Naive thymus-derived CD4-positive, alpha-beta T cell (primary cell): ENCODE measurements around the gene DGKI. TPM values are rescaled to one million over a fixed set of nuclear protein-coding genes. Genes with fewer than 3 reads are reported as not detected.

ENCODE experiments used
- ATAC-seq: fragments of 150-1000 bp; cut with Tn5 transposase; 2 replicates; pipeline ENCODE4 v1.10.0; 2021; ENCODE audit warnings: mild to moderate bottlenecking, moderate library complexity
- CTCF ChIA-PET: fragments of 350-600 bp; sonication (Branson Sonifier 250); formaldehyde crosslinking; loops from one replicate; lab custom pipeline; 2021; ENCODE audit warnings: antibody characterized with exemption; lab: Charles Lee
- POLR2A ChIA-PET: fragments of 350-600 bp; sonication (Branson Sonifier 250); formaldehyde crosslinking; loops from one replicate; lab custom pipeline; 2021; ENCODE audit warnings: antibody characterized with exemption, inconsistent platforms; lab: Charles Lee
- DNase-seq, 9 donors: peaks; one replicate each; pipeline versions ENCODE4 v3.0.0 to v3.0.0-alpha.2; 2020 to 2022; ENCODE audit warnings: mixed read lengths in 1 of 9
- H3K27ac ChIP-seq: one replicate; pipeline ENCODE4 v1.7.0; 2013; ENCODE audit warnings: mild to moderate bottlenecking, low read depth, low read length, moderate library complexity
- H3K27me3 ChIP-seq, 2 donors: one replicate each; pipeline ENCODE4 v1.7.0; 2013; ENCODE audit warnings: low read length in 2 of 2, mild to moderate bottlenecking in 2 of 2, moderate library complexity in 2 of 2; ENCODE audit not compliant: control insufficient read depth in 2 of 2, insufficient read depth in 2 of 2
- H3K36me3 ChIP-seq, 3 experiments: 1 replicate in 2 of 3; 2 replicates in 1 of 3; pipeline ENCODE4 v1.7.0; 2013; ENCODE audit warnings: low read length in 3 of 3, mild to moderate bottlenecking in 3 of 3, moderate library complexity in 1 of 3; ENCODE audit not compliant: insufficient read depth in 3 of 3, control insufficient read depth in 2 of 3
- H3K4me1 ChIP-seq, 2 donors: one replicate each; pipeline ENCODE4 v1.7.0; 2013; ENCODE audit warnings: low read length in 2 of 2, mild to moderate bottlenecking in 2 of 2, moderate library complexity in 1 of 2; ENCODE audit not compliant: control insufficient read depth in 2 of 2, insufficient read depth in 2 of 2
- H3K4me3 ChIP-seq: 2 replicates; pipeline ENCODE4 v1.7.0; 2013; ENCODE audit warnings: mild to moderate bottlenecking, low read length
- H3K9me3 ChIP-seq, 3 experiments: 1 replicate in 2 of 3; 2 replicates in 1 of 3; pipeline ENCODE4 v1.7.0; 2013; ENCODE audit warnings: low read length in 3 of 3; ENCODE audit not compliant: control insufficient read depth in 2 of 3
- H3K27ac Mint-ChIP-seq, 9 donors: one replicate each; pipeline ENCODE4 v1.8.0; 2020 to 2022; ENCODE audit warnings: mixed read lengths in 9 of 9, mild to moderate bottlenecking in 8 of 9, moderate library complexity in 5 of 9, inconsistent platforms in 2 of 9
- H3K27me3 Mint-ChIP-seq, 5 donors: one replicate each; pipeline ENCODE4 v1.8.0; 2021 to 2022; ENCODE audit warnings: mixed read lengths in 5 of 5, mild to moderate bottlenecking in 1 of 5
- H3K36me3 Mint-ChIP-seq, 5 donors: one replicate each; pipeline ENCODE4 v1.8.0; 2020 to 2022; ENCODE audit warnings: mixed read lengths in 5 of 5, mild to moderate bottlenecking in 3 of 5, inconsistent platforms in 1 of 5
- H3K4me1 Mint-ChIP-seq, 7 donors: one replicate each; pipeline ENCODE4 v1.8.0; 2020 to 2022; ENCODE audit warnings: mixed read lengths in 7 of 7, mild to moderate bottlenecking in 3 of 7, inconsistent platforms in 1 of 7
- H3K4me3 Mint-ChIP-seq, 10 donors: one replicate each; pipeline ENCODE4 v1.8.0; 2020 to 2022; ENCODE audit warnings: mild to moderate bottlenecking in 10 of 10, mixed read lengths in 10 of 10, moderate library complexity in 6 of 10, inconsistent platforms in 2 of 10
- H3K9me3 Mint-ChIP-seq, 11 donors: one replicate each; pipeline ENCODE4 v1.8.0; 2020 to 2022; ENCODE audit warnings: mixed read lengths in 11 of 11, mild to moderate bottlenecking in 4 of 11, inconsistent platforms in 1 of 11, moderate library complexity in 1 of 11
- intact Hi-C, 2 donors: fragments of 100-400 bp; cut with micrococcal nuclease; formaldehyde crosslinking; loops; one replicate each; pipeline ENCODE4 v1.15.1; 2023
- polyA plus RNA-seq, 2 donors: library from polyadenylated mRNA; unstranded; fragments of 300-500 nt; fragmentation: Illumina TruSeq; gene quantifications; one replicate each; pipeline ENCODE4 v1.2.3, GENCODE V29; 2021
- total RNA-seq, 6 experiments: library from RNA in 5 of 6; stranded (reverse) in 5 of 6; gene quantifications; 1 replicate in 5 of 6; 2 replicates in 1 of 6; pipeline ENCODE4 v1.2.3 and lab custom pipeline; 2021 to 2026

The DGKI gene
- total and polyA plus RNA-seq, 7 experiments from 2014 or later, result 1.3 TPM; not detected in 6

GRCh38 chr7:137597856-137598255 lies 248.9 kb downstream of the DGKI start:
- Histone ChIP-seq H3K36me3 (no peaks in the 10 kb centered on the region), H3K27ac (no peak overlapping the region), H3K9me3 (no peaks in the 10 kb centered on the region), H3K4me3 (no peak overlapping the region), H3K4me1 (no peaks in the 10 kb centered on the region), H3K27me3 (peaks cover 0 to 3% of the 10 kb centered on the region in 2 donors)
- ATAC-seq (no peak), DNase-seq (no peak)
- Mint-ChIP-seq H3K4me3 (no peak overlapping the region), H3K36me3 (no peaks in the 10 kb centered on the region), H3K9me3 (no peaks in the 10 kb centered on the region), H3K27ac (no peak overlapping the region), H3K27me3 (peaks cover 0 to 18% (median 9%) of the 10 kb centered on the region in 5 donors), H3K4me1 (no peaks in the 10 kb centered on the region)
- POLR2A ChIA-PET, result no interaction called here
- intact Hi-C loops, result no loop called here
- CTCF ChIA-PET, result no interaction called here

- no peaks in the 10 kb centered on the region for H3K4me1 Mint-ChIP-seq
- H3K9me3 Mint-ChIP-seq, result no peaks in the 10 kb centered on the region
- no peak overlapping the region for H3K27ac Mint-ChIP-seq
- Histone ChIP-seq H3K36me3 (no peaks in the 10 kb centered on the region), H3K4me3 (no peak overlapping the region), H3K4me1 (no peaks in the 10 kb centered on the region), H3K27me3 (no peaks in the 10 kb centered on the region), H3K27ac (no peak overlapping the region), H3K9me3 (no peaks in the 10 kb centered on the region)
- peaks cover 0 to 31% (median 13%) of the 10 kb centered on the region in 5 donors for H3K27me3 Mint-ChIP-seq
- no peak for ATAC-seq
- no peak overlapping the region for H3K4me3 Mint-ChIP-seq
- intact Hi-C loops, result no loop called here
- no peak for DNase-seq
- CTCF ChIA-PET, result no interaction called here
- H3K36me3 Mint-ChIP-seq, result no peaks in the 10 kb centered on the region
- POLR2A ChIA-PET, result no interaction called here
These were observed 253.6 kb downstream of the DGKI start for GRCh38 chr7:137593115-137593711.

- H3K36me3 Mint-ChIP-seq, result no peaks in the 10 kb centered on the region
- H3K27me3 Mint-ChIP-seq, result peaks cover 0 to 23% (median 12%) of the 10 kb centered on the region in 5 donors
- no peak overlapping the region for H3K27ac Mint-ChIP-seq
- no peaks in the 10 kb centered on the region for H3K9me3 Mint-ChIP-seq
- H3K4me3 ChIP-seq, result no peak overlapping the region
- ChIA-PET CTCF (no interaction called here), POLR2A (no interaction called here)
- H3K4me3 Mint-ChIP-seq, result no peak overlapping the region
- H3K4me1 Mint-ChIP-seq, result no peaks in the 10 kb centered on the region
- no peak for DNase-seq
- intact Hi-C loops, result no loop called here
- H3K27me3 ChIP-seq, result no peaks in the 10 kb centered on the region
- H3K4me1 ChIP-seq, result no peaks in the 10 kb centered on the region
- H3K36me3 ChIP-seq, result no peaks in the 10 kb centered on the region
- H3K27ac ChIP-seq, result no peak overlapping the region
- no peak for ATAC-seq
- no peaks in the 10 kb centered on the region for H3K9me3 ChIP-seq
These were observed 254.4 kb downstream of the DGKI start for GRCh38 chr7:137592232-137592896.

GRCh38 chr7:137591421-137591837 lies 255.3 kb downstream of the DGKI start:
- ChIA-PET CTCF (no interaction called here), POLR2A (interaction anchor here (0.8 kb wide), 1 partner anchor 43 kb away, joined by 3 read pairs; no protein-coding TSS in a partner anchor)
- no peaks in the 10 kb centered on the region for H3K4me1 ChIP-seq
- no peak overlapping the region for H3K27ac ChIP-seq
- H3K4me3 Mint-ChIP-seq, result no peak overlapping the region
- DNase-seq (no peak), ATAC-seq (no peak)
- H3K36me3 ChIP-seq, result no peaks in the 10 kb centered on the region
- no peaks in the 10 kb centered on the region for H3K9me3 Mint-ChIP-seq
- intact Hi-C loops, result no loop called here
- no peaks in the 10 kb centered on the region for H3K27me3 ChIP-seq
- H3K4me3 ChIP-seq, result no peak overlapping the region
- H3K27me3 Mint-ChIP-seq, result peaks cover 0 to 23% (median 9%) of the 10 kb centered on the region in 5 donors
- H3K4me1 Mint-ChIP-seq, result no peaks in the 10 kb centered on the region
- no peaks in the 10 kb centered on the region for H3K9me3 ChIP-seq
- H3K36me3 Mint-ChIP-seq, result no peaks in the 10 kb centered on the region
- H3K27ac Mint-ChIP-seq, result no peak overlapping the region

GRCh38 chr7:137590756-137591305 lies 255.9 kb downstream of the DGKI start:
- DNase-seq (no peak), ATAC-seq (no peak)
- Mint-ChIP-seq H3K4me1 (no peaks in the 10 kb centered on the region), H3K36me3 (no peaks in the 10 kb centered on the region), H3K27me3 (peaks cover 0 to 20% (median 8%) of the 10 kb centered on the region in 5 donors), H3K4me3 (no peak overlapping the region), H3K9me3 (no peaks in the 10 kb centered on the region), H3K27ac (no peak overlapping the region)
- no peaks in the 10 kb centered on the region for H3K36me3 ChIP-seq
- H3K9me3 ChIP-seq, result no peaks in the 10 kb centered on the region
- POLR2A ChIA-PET, result interaction anchor here (0.8 kb wide), 1 partner anchor 43 kb away, joined by 3 read pairs; no protein-coding TSS in a partner anchor
- H3K27ac ChIP-seq, result no peak overlapping the region
- CTCF ChIA-PET, result no interaction called here
- H3K4me3 ChIP-seq, result no peak overlapping the region
- no peaks in the 10 kb centered on the region for H3K4me1 ChIP-seq
- intact Hi-C loops, result no loop called here
- H3K27me3 ChIP-seq, result no peaks in the 10 kb centered on the region

GRCh38 chr7:137590071-137590755 lies 256.6 kb downstream of the DGKI start:
- no peaks in the 10 kb centered on the region for H3K36me3 ChIP-seq
- H3K9me3 Mint-ChIP-seq, result no peaks in the 10 kb centered on the region
- intact Hi-C loops, result no loop called here
- H3K27ac Mint-ChIP-seq, result no peak overlapping the region
- ATAC-seq (no peak), DNase-seq (no peak)
- H3K27me3 ChIP-seq, result no peaks in the 10 kb centered on the region
- H3K4me1 Mint-ChIP-seq, result no peaks in the 10 kb centered on the region
- no peaks in the 10 kb centered on the region for H3K36me3 Mint-ChIP-seq
- H3K9me3 ChIP-seq, result no peaks in the 10 kb centered on the region
- CTCF ChIA-PET, result no interaction called here
- no peaks in the 10 kb centered on the region for H3K4me1 ChIP-seq
- no peak overlapping the region for H3K4me3 ChIP-seq
- H3K27ac ChIP-seq, result no peak overlapping the region
- H3K4me3 Mint-ChIP-seq, result no peak overlapping the region
- POLR2A ChIA-PET, result no interaction called here
- H3K27me3 Mint-ChIP-seq, result peaks cover 0 to 21% (median 5%) of the 10 kb centered on the region in 5 donors
